Esophagus squamous epithelium (tissue), 5 donors: ENCODE data around the gene HLA-DQB1. TPM values are rescaled to one million over a fixed set of nuclear protein-coding genes. Genes with fewer than 3 reads are reported as not detected.
A peak's percentile ranks its signal among the peaks of the same experiment; 100 is the strongest.

Experiments
- DNase-seq: peaks from one replicate; lab custom pipeline; 2025; lab: John Stamatoyannopoulos, UW
- H3K27ac ChIP-seq, 4 donors: fragments of 200-600 bp; sonication (generic); one replicate each; pipeline ENCODE4 v1.5.1; 2016 to 2019; ENCODE audit warnings: mild to moderate bottlenecking in 1 of 4
- H3K27me3 ChIP-seq, 4 donors: fragments of 200-600 bp; sonication (generic); 1 replicate in 3 of 4; 2 replicates in 1 of 4; pipeline versions ENCODE4 v1.5.1 to v1.6.0; 2017 to 2021; ENCODE audit warnings: antibody characterized with exemption in 1 of 4
- H3K36me3 ChIP-seq, 3 donors: fragments of 200-600 bp; sonication (generic); one replicate each; pipeline ENCODE4 v1.5.1; 2016 to 2019
- H3K4me1 ChIP-seq, 3 donors: fragments of 200-600 bp; sonication (generic); one replicate each; pipeline ENCODE4 v1.5.1; 2017 to 2019
- H3K4me3 ChIP-seq, 4 donors: fragments of 200-600 bp; sonication (generic); 1 replicate in 3 of 4; 2 replicates in 1 of 4; pipeline ENCODE4 v1.5.1; 2016 to 2019; ENCODE audit warnings: mild to moderate bottlenecking in 2 of 4, moderate library complexity in 1 of 4
- H3K9me3 ChIP-seq, 3 donors: fragments of 200-600 bp; sonication (generic); one replicate each; pipeline ENCODE4 v1.5.1; 2016 to 2019
- POLR2A ChIP-seq, 4 donors: fragments of 450-650 bp; IDR thresholded peaks; one replicate each; pipeline ENCODE4 v1.6.1; 2017; ENCODE audit warnings: antibody characterized with exemption in 4 of 4, mild to moderate bottlenecking in 4 of 4, moderate library complexity in 3 of 4
- WGBS, 2 donors: methylation state at CpG; one replicate each; pipeline ENCODE4 v1.1.5; 2018; 5-methylcytosine and 5-hydroxymethylcytosine counted together
- intact Hi-C: fragments of 100-400 bp; cut with DNase I; formaldehyde crosslinking; loops from one replicate; pipeline ENCODE4 v1.15.0; 2022
- total RNA-seq, 4 donors: library from RNA; depleted of rRNA; stranded (reverse); fragments of >200 nt; gene quantifications; one replicate each; pipeline ENCODE4 v1.1.0, GENCODE V29; 2016
- TF ChIP-seq, protein P1 (sequence below), 6 experiments: fragments of 450-650 bp in 4 of 6; fragments of 200-600 bp in 2 of 6; sonication (generic) in 2 of 6; IDR thresholded peaks; one replicate each; pipeline ENCODE4 v1.5.1; 2016 to 2019; ENCODE audit warnings: antibody characterized with exemption in 6 of 6, mild to moderate bottlenecking in 4 of 6, moderate library complexity in 4 of 6
- donor health status: DM: yes; HTN: yes; CAD: no.

Gene HLA-DQB1
- total RNA-seq, 4 donors from 2014 or later, result 0.13 to 9.3 (median 1.5) TPM

- H3K27ac ChIP-seq, result no peak overlapping the region
- DNase-seq, result no peak
- no peaks in the 10 kb centered on the region for H3K27me3 ChIP-seq
- no peaks in the 10 kb centered on the region for H3K36me3 ChIP-seq
- WGBS, 2 donors, result 95 to 98% methylated on average over 1 of the region's 1 CpG
- TF ChIP-seq, protein P1, sequence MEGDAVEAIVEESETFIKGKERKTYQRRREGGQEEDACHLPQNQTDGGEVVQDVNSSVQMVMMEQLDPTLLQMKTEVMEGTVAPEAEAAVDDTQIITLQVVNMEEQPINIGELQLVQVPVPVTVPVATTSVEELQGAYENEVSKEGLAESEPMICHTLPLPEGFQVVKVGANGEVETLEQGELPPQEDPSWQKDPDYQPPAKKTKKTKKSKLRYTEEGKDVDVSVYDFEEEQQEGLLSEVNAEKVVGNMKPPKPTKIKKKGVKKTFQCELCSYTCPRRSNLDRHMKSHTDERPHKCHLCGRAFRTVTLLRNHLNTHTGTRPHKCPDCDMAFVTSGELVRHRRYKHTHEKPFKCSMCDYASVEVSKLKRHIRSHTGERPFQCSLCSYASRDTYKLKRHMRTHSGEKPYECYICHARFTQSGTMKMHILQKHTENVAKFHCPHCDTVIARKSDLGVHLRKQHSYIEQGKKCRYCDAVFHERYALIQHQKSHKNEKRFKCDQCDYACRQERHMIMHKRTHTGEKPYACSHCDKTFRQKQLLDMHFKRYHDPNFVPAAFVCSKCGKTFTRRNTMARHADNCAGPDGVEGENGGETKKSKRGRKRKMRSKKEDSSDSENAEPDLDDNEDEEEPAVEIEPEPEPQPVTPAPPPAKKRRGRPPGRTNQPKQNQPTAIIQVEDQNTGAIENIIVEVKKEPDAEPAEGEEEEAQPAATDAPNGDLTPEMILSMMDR (IDR thresholded peaks at IDR 0.05), result no peak
- H3K9me3 ChIP-seq, result no peaks in the 10 kb centered on the region
- H3K4me3 ChIP-seq, result no peak overlapping the region
- no peaks in the 10 kb centered on the region for H3K4me1 ChIP-seq
- intact Hi-C loops, result no loop called here
Measured at GRCh38 chr6:32617751-32618150, 48.7 kb downstream of the HLA-DQB1 start.

GRCh38 chr6:32615885-32616532 lies 50.4 kb downstream of the HLA-DQB1 start:
- H3K9me3 ChIP-seq, result no peaks in the 10 kb centered on the region
- intact Hi-C loops, result no loop called here
- DNase-seq, result no peak
- no peaks in the 10 kb centered on the region for H3K27me3 ChIP-seq
- WGBS, 2 donors, result 39 to 41% methylated on average over 3 of the region's 3 CpGs
- H3K4me1 ChIP-seq, result no peaks in the 10 kb centered on the region
- TF ChIP-seq, protein P1 (IDR thresholded peaks at IDR 0.05), result no peak
- TF ChIP-seq POLR2A (IDR thresholded peaks at IDR 0.05), result no peak
- H3K36me3 ChIP-seq, result no peaks in the 10 kb centered on the region
- no peak overlapping the region for H3K4me3 ChIP-seq
- no peak overlapping the region for H3K27ac ChIP-seq

- no peak overlapping the region for H3K27ac ChIP-seq
- intact Hi-C loops, result no loop called here
- no peak for DNase-seq
- H3K4me3 ChIP-seq, result no peak overlapping the region
- H3K4me1 ChIP-seq, result no peaks in the 10 kb centered on the region
- H3K36me3 ChIP-seq, result no peaks in the 10 kb centered on the region
- TF ChIP-seq POLR2A (IDR thresholded peaks at IDR 0.05), result no peak
- TF ChIP-seq, protein P1 (IDR thresholded peaks at IDR 0.05), result no peak
- no peaks in the 10 kb centered on the region for H3K9me3 ChIP-seq
- WGBS, 2 donors, result 0 to 17% methylated on average over 1 of the region's 1 CpG
- no peaks in the 10 kb centered on the region for H3K27me3 ChIP-seq
Measured at GRCh38 chr6:32614366-32615081, 51.9 kb downstream of the HLA-DQB1 start.

DNA sequence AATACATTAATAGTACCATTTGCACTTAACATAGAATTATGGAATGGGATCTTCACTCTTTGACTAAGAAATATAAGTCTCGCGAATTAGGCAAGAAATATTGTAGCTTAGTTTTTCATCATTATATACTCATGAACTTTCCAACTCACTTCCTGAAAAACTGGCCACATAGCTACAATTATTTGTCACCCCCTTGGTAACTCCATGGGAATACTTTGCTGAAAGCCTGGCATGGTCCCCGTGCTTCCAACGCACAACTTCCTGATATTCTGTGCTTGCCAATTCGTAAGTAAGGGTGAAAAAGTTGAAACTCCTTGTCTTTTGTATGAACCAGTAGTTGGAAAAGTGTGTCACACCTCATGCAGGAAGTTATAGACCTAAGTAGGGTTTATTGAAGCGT lies 53.0 kb downstream of the HLA-DQB1 start:
- intact Hi-C loops, result no loop called here
- DNase-seq, result no peak
- 6 to 35% methylated on average over 6 of the region's 6 CpGs for WGBS, 2 donors
- no peaks in the 10 kb centered on the region for H3K36me3 ChIP-seq
- no peak overlapping the region for H3K27ac ChIP-seq
- TF ChIP-seq, protein P1 (IDR thresholded peaks at IDR 0.05), result no peak
- TF ChIP-seq POLR2A (IDR thresholded peaks at IDR 0.05), result no peak
- no peak overlapping the region for H3K4me3 ChIP-seq
- H3K9me3 ChIP-seq, result no peaks in the 10 kb centered on the region
- no peaks in the 10 kb centered on the region for H3K27me3 ChIP-seq
- H3K4me1 ChIP-seq, result no peaks in the 10 kb centered on the region

DNA sequence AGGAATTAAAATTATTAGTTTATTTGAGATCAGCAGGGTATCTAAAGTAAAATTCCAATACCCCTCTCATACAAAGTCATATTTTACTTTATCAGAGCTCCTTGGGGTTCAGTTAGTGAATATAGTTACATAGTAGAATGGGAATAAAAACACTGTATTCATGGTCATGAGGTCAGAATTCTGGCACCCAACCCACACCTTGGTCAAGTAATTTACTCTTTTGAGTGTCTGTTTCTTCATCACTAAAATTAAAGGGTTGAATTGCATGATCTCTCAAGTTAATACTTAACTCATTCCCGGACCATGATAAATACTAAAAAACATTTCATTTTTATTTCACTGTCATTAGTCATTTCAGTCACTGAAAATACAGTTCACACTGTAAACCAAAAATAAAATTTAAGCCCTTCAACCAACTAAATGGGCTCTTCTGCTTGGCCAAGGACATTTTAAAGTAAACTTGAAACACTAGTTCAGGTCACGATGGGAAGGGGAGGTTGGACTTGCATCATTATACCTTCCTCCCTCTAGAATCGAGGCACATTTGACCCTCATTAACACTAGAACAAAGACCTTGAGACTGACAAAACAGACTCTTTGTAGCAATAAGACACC lies 55.7 kb downstream of the HLA-DQB1 start:
- no peak for DNase-seq
- H3K27me3 ChIP-seq, result no peaks in the 10 kb centered on the region
- intact Hi-C loops, result no loop called here
- no peak overlapping the region for H3K4me3 ChIP-seq
- no peaks in the 10 kb centered on the region for H3K36me3 ChIP-seq
- no peaks in the 10 kb centered on the region for H3K9me3 ChIP-seq
- 25 to 26% methylated on average over 3 of the region's 3 CpGs for WGBS, 2 donors
- H3K4me1 ChIP-seq, result no peaks in the 10 kb centered on the region
- no peak for TF ChIP-seq POLR2A (IDR thresholded peaks at IDR 0.05)
- TF ChIP-seq, protein P1 (IDR thresholded peaks at IDR 0.05), result no peak
- H3K27ac ChIP-seq, result peak overlapping the region in 1 of 4 donors; percentile 73
